ENCODE measurements around the gene DDX28. TPM values are rescaled to one million over a fixed set of nuclear protein-coding genes. Genes with fewer than 3 reads are reported as not detected.

DDX28 gene
- total and polyA plus RNA-seq, 9 of the 15 experiments (the other 6 are each of a cell fraction or from before 2014, with no cell fraction given) = 2.8 to 24.5 (median 15.9) TPM

DNA sequence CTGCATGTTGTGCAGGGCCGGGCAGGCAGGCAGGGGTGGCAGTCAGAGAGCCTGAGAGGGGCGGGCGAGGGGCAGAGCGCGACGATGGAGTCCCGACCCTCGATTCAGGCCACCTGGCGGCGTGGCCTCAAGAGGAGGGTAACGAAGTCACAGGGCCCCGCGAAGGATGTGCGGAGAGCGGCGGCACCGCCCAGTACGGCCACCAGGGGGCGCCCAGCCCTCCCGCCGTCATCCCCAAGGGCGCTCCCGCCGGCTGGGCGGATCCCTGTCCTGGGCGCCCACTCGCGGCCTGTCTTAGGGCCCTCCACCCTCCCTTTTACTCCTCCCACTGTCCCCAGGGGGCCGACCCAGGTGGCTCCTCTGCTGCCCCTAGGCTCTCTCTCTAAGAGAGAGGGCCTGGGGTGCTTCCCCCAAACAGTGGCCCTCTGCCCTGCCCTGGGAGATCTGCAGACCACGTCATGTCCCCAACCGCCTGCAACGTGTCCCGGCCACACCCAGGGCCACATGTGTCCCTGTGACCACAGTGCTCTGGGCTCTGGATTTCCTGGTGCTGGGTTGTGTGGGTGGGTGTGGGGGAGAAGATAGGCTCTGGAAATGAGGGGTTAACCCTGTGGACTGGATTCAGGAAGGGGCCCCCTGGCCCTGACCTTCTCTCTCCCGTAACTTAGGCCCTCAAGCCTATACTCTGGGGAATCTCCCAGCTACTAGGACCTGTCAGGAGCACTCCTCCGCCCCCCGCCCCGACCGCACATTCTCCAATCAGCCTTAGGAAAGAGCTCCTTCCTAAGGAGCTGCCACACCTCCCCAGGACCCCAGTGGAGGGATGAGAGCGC lies 29.6 kb downstream of the DDX28 start (continued):
- TF ChIP-seq, protein P1, sequence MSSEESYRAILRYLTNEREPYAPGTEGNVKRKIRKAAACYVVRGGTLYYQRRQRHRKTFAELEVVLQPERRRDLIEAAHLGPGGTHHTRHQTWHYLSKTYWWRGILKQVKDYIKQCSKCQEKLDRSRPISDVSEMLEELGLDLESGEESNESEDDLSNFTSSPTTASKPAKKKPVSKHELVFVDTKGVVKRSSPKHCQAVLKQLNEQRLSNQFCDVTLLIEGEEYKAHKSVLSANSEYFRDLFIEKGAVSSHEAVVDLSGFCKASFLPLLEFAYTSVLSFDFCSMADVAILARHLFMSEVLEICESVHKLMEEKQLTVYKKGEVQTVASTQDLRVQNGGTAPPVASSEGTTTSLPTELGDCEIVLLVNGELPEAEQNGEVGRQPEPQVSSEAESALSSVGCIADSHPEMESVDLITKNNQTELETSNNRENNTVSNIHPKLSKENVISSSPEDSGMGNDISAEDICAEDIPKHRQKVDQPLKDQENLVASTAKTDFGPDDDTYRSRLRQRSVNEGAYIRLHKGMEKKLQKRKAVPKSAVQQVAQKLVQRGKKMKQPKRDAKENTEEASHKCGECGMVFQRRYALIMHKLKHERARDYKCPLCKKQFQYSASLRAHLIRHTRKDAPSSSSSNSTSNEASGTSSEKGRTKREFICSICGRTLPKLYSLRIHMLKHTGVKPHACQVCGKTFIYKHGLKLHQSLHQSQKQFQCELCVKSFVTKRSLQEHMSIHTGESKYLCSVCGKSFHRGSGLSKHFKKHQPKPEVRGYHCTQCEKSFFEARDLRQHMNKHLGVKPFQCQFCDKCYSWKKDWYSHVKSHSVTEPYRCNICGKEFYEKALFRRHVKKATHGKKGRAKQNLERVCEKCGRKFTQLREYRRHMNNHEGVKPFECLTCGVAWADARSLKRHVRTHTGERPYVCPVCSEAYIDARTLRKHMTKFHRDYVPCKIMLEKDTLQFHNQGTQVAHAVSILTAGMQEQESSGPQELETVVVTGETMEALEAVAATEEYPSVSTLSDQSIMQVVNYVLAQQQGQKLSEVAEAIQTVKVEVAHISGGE (CRISPR knock-in tag; IDR thresholded peaks at IDR 0.05) = no peak
- no peak for TF ChIP-seq ZNF830 (CRISPR knock-in tag; IDR thresholded peaks at IDR 0.05)
- TF ChIP-seq, protein P2, sequence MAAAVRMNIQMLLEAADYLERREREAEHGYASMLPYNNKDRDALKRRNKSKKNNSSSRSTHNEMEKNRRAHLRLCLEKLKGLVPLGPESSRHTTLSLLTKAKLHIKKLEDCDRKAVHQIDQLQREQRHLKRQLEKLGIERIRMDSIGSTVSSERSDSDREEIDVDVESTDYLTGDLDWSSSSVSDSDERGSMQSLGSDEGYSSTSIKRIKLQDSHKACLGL (CRISPR knock-in tag; IDR thresholded peaks at IDR 0.05; ENCODE audit: borderline replicate concordance, poor library complexity, severe bottlenecking) = no peak
- no peak for TF ChIP-seq EZH2 (IDR thresholded peaks at IDR 0.05; ENCODE audit: borderline replicate concordance, low read depth, low read length)
- no peak for TF ChIP-seq TCFL5 (CRISPR knock-in tag; conservative IDR thresholded peaks at IDR 0.05)
- no peak for TF ChIP-seq ZNF778 (CRISPR knock-in tag; IDR thresholded peaks at IDR 0.05)
- TF ChIP-seq, protein P3, sequence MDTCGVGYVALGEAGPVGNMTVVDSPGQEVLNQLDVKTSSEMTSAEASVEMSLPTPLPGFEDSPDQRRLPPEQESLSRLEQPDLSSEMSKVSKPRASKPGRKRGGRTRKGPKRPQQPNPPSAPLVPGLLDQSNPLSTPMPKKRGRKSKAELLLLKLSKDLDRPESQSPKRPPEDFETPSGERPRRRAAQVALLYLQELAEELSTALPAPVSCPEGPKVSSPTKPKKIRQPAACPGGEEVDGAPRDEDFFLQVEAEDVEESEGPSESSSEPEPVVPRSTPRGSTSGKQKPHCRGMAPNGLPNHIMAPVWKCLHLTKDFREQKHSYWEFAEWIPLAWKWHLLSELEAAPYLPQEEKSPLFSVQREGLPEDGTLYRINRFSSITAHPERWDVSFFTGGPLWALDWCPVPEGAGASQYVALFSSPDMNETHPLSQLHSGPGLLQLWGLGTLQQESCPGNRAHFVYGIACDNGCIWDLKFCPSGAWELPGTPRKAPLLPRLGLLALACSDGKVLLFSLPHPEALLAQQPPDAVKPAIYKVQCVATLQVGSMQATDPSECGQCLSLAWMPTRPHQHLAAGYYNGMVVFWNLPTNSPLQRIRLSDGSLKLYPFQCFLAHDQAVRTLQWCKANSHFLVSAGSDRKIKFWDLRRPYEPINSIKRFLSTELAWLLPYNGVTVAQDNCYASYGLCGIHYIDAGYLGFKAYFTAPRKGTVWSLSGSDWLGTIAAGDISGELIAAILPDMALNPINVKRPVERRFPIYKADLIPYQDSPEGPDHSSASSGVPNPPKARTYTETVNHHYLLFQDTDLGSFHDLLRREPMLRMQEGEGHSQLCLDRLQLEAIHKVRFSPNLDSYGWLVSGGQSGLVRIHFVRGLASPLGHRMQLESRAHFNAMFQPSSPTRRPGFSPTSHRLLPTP (IDR thresholded peaks at IDR 0.05; ENCODE audit: borderline replicate concordance, extremely low read depth, insufficient read length) = no peak
- TF ChIP-seq, protein P4, sequence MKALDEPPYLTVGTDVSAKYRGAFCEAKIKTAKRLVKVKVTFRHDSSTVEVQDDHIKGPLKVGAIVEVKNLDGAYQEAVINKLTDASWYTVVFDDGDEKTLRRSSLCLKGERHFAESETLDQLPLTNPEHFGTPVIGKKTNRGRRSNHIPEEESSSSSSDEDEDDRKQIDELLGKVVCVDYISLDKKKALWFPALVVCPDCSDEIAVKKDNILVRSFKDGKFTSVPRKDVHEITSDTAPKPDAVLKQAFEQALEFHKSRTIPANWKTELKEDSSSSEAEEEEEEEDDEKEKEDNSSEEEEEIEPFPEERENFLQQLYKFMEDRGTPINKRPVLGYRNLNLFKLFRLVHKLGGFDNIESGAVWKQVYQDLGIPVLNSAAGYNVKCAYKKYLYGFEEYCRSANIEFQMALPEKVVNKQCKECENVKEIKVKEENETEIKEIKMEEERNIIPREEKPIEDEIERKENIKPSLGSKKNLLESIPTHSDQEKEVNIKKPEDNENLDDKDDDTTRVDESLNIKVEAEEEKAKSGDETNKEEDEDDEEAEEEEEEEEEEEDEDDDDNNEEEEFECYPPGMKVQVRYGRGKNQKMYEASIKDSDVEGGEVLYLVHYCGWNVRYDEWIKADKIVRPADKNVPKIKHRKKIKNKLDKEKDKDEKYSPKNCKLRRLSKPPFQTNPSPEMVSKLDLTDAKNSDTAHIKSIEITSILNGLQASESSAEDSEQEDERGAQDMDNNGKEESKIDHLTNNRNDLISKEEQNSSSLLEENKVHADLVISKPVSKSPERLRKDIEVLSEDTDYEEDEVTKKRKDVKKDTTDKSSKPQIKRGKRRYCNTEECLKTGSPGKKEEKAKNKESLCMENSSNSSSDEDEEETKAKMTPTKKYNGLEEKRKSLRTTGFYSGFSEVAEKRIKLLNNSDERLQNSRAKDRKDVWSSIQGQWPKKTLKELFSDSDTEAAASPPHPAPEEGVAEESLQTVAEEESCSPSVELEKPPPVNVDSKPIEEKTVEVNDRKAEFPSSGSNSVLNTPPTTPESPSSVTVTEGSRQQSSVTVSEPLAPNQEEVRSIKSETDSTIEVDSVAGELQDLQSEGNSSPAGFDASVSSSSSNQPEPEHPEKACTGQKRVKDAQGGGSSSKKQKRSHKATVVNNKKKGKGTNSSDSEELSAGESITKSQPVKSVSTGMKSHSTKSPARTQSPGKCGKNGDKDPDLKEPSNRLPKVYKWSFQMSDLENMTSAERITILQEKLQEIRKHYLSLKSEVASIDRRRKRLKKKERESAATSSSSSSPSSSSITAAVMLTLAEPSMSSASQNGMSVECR (CRISPR knock-in tag; IDR thresholded peaks at IDR 0.05) = no peak
- no peak for TF ChIP-seq HDAC8 (tag; IDR thresholded peaks at IDR 0.05)
- no peak for TF ChIP-seq PRPF4 (IDR thresholded peaks at IDR 0.05; ENCODE audit: insufficient read depth, low read depth, low read length, poor library complexity, severe bottlenecking)
- peak; percentile 25 for TF ChIP-seq HNRNPLL (IDR thresholded peaks at IDR 0.05; ENCODE audit: low read depth, low read length, poor library complexity, severe bottlenecking)

Data from K562 (cell line).